Neural cell (in vitro differentiated cells): ENCODE results near the gene KLHL9. TPM values are rescaled to one million over a fixed set of nuclear protein-coding genes. Genes with fewer than 3 reads are reported as not detected.

Source experiments
- H2AFZ ChIP-seq: fragments of 200-600, 300-800 bp; sonication (generic), shearing (Covaris generic); 2 replicates; pipeline ENCODE4 v1.6.0; 2014; ENCODE audit warnings: low read depth, mild to moderate bottlenecking, antibody characterized with exemption, low read length, moderate library complexity
- H3F3A ChIP-seq: fragments of 200-600 bp; shearing (Covaris generic); 2 replicates; pipeline ENCODE4 v1.6.1; 2016; ENCODE audit warnings: mild to moderate bottlenecking, moderate library complexity, mixed read lengths, antibody characterized with exemption, low read length; ENCODE audit not compliant: insufficient read depth, poor library complexity, severe bottlenecking
- H3K27ac ChIP-seq: fragments of 200-600, 300-800 bp; sonication (generic), shearing (Covaris generic); 2 replicates; pipeline ENCODE4 v1.5.1; 2014; ENCODE audit warnings: mild to moderate bottlenecking, low read length, moderate library complexity
- H3K27me3 ChIP-seq: fragments of 300-800, 200-600 bp; sonication (generic), shearing (Covaris generic); 2 replicates; pipeline ENCODE4 v1.6.0; 2014; ENCODE audit warnings: mild to moderate bottlenecking, low read depth, low read length, moderate library complexity; ENCODE audit not compliant: insufficient read depth
- H3K36me3 ChIP-seq: fragments of 300-800, 200-600 bp; sonication (generic), shearing (Covaris generic); 2 replicates; pipeline ENCODE4 v1.5.1; 2014; ENCODE audit warnings: mild to moderate bottlenecking, antibody characterized with exemption, low read length, moderate library complexity; ENCODE audit not compliant: insufficient read depth
- H3K4me2 ChIP-seq: fragments of 300-800, 200-600 bp; sonication (generic), shearing (Covaris generic); 2 replicates; pipeline ENCODE4 v1.6.0; 2014; ENCODE audit warnings: mild to moderate bottlenecking, low read length
- H3K4me3 ChIP-seq: fragments of 300-800, 200-600 bp; sonication (generic), shearing (Covaris generic); 2 replicates; pipeline ENCODE4 v1.5.1; 2014; ENCODE audit warnings: mild to moderate bottlenecking, low read length, moderate library complexity
- H3K79me2 ChIP-seq: fragments of 200-600 bp; shearing (Covaris generic); replicated peaks from 2 replicates; pipeline ENCODE4 v1.6.0; 2014; ENCODE audit warnings: mild to moderate bottlenecking, low read length, moderate library complexity; ENCODE audit not compliant: insufficient read depth
- H3K9ac ChIP-seq: fragments of 300-800, 200-600 bp; sonication (generic), shearing (Covaris generic); 2 replicates; pipeline ENCODE4 v1.6.1; 2016; ENCODE audit warnings: mild to moderate bottlenecking, low read length, mixed read lengths
- H3K9me2 ChIP-seq: fragments of 200-600 bp; shearing (Covaris generic); 2 replicates; pipeline ENCODE4 v1.6.1; 2016; ENCODE audit warnings: mild to moderate bottlenecking, low read length, mixed read lengths; ENCODE audit not compliant: insufficient read depth
- H3K9me3 ChIP-seq: fragments of 200-600, 300-800 bp; sonication (generic), shearing (Covaris generic); 2 replicates; pipeline ENCODE4 v1.6.1; 2016; ENCODE audit warnings: mild to moderate bottlenecking, mixed run types, low read length, moderate library complexity, mixed read lengths
- H4K20me1 ChIP-seq: fragments of 200-600 bp; shearing (Covaris generic); 2 replicates; pipeline ENCODE4 v1.6.1; 2016; ENCODE audit warnings: mild to moderate bottlenecking, mixed run types; ENCODE audit not compliant: insufficient read depth
- EP300 ChIP-seq: fragments of 450-650 bp; conservative IDR thresholded peaks from 2 replicates; pipeline ENCODE4 v1.6.1; 2014; ENCODE audit warnings: antibody characterized with exemption, mild to moderate bottlenecking, moderate library complexity; ENCODE audit not compliant: poor library complexity, severe bottlenecking
- EZH2 ChIP-seq: fragments of 200-600, 300-800 bp; shearing (Covaris generic), sonication (generic); IDR thresholded peaks from 2 replicates; pipeline ENCODE4 v1.6.1; 2014; ENCODE audit warnings: antibody characterized with exemption, low read length, borderline replicate concordance, mild to moderate bottlenecking; ENCODE audit not compliant: insufficient read depth, poor library complexity, severe bottlenecking
- MXI1 ChIP-seq: fragments of 450-650 bp; conservative IDR thresholded peaks from 2 replicates; pipeline ENCODE4 v1.6.1; 2014; ENCODE audit warnings: antibody characterized with exemption, mild to moderate bottlenecking; ENCODE audit not compliant: poor library complexity, severe bottlenecking
- POLR2AphosphoS5 ChIP-seq: IDR thresholded peaks from 2 replicates; pipeline ENCODE4 v1.6.1; 2012
- RAD21 ChIP-seq: fragments of 450-650 bp; conservative IDR thresholded peaks from 2 replicates; pipeline ENCODE4 v1.6.1; 2014; ENCODE audit warnings: antibody characterized with exemption, mild to moderate bottlenecking, moderate library complexity
- SMC3 ChIP-seq: fragments of 450-650 bp; conservative IDR thresholded peaks from 2 replicates; pipeline ENCODE4 v1.6.1; 2014; ENCODE audit warnings: antibody characterized with exemption, mild to moderate bottlenecking, moderate library complexity; ENCODE audit not compliant: poor library complexity
- TAF1 ChIP-seq: IDR thresholded peaks from 2 replicates; pipeline ENCODE4 v1.6.1; 2012; ENCODE audit warnings: low read depth
- polyA plus RNA-seq: library from polyadenylated mRNA; depleted of rRNA; stranded (reverse); fragments of >200 nt; gene quantifications from 2 replicates; pipeline ENCODE4 v1.2.3, GENCODE V29; 2014
- TF ChIP-seq, protein P1 (sequence below): IDR thresholded peaks from 2 replicates; pipeline ENCODE4 v1.6.1; 2012; ENCODE audit warnings: borderline replicate concordance
- TF ChIP-seq, protein P2 (sequence below): fragments of 450-650 bp; IDR thresholded peaks from 2 replicates; pipeline ENCODE4 v1.5.1; 2014; ENCODE audit warnings: antibody characterized with exemption, mild to moderate bottlenecking, moderate library complexity; ENCODE audit not compliant: poor library complexity, severe bottlenecking

Gene KLHL9
- polyA plus RNA-seq, 1 donor from 2014 or later: 40.9 TPM

DNA sequence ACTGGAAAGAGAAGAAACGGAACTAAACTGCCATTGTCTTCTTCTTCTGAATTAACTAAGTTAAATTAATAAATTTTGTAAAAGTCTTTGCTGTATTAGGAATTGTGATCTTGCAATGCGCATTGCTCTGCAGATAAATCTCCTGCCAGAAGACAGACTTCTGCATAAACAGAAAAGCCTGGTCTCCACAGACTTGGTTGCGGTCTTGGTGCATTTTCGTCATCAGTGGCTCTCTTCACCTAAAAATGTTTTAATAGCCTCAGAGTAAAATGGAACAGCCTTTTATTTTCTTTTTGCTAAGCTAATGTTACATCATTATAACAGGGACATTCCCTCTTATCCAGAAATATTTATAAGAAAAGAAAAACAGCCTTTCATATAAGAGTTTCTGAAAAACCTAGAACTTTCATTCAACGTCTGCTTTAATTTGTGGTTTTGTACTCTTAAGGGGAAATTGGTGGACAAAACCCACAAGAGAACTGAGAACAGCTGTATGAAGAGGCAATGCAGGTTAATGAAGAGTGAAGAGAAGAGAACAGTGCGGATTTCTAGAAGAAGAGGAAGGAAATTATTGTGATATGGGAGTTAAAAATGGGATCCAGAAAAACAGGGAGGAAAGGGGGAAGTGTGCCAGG is 40.2 kb downstream of the KLHL9 start:
- no peak for TF ChIP-seq EZH2
- no peak for TF ChIP-seq TAF1
- TF ChIP-seq, protein P1, sequence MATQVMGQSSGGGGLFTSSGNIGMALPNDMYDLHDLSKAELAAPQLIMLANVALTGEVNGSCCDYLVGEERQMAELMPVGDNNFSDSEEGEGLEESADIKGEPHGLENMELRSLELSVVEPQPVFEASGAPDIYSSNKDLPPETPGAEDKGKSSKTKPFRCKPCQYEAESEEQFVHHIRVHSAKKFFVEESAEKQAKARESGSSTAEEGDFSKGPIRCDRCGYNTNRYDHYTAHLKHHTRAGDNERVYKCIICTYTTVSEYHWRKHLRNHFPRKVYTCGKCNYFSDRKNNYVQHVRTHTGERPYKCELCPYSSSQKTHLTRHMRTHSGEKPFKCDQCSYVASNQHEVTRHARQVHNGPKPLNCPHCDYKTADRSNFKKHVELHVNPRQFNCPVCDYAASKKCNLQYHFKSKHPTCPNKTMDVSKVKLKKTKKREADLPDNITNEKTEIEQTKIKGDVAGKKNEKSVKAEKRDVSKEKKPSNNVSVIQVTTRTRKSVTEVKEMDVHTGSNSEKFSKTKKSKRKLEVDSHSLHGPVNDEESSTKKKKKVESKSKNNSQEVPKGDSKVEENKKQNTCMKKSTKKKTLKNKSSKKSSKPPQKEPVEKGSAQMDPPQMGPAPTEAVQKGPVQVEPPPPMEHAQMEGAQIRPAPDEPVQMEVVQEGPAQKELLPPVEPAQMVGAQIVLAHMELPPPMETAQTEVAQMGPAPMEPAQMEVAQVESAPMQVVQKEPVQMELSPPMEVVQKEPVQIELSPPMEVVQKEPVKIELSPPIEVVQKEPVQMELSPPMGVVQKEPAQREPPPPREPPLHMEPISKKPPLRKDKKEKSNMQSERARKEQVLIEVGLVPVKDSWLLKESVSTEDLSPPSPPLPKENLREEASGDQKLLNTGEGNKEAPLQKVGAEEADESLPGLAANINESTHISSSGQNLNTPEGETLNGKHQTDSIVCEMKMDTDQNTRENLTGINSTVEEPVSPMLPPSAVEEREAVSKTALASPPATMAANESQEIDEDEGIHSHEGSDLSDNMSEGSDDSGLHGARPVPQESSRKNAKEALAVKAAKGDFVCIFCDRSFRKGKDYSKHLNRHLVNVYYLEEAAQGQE: no peak
- TF ChIP-seq EP300: no peak
- TF ChIP-seq, protein P2, sequence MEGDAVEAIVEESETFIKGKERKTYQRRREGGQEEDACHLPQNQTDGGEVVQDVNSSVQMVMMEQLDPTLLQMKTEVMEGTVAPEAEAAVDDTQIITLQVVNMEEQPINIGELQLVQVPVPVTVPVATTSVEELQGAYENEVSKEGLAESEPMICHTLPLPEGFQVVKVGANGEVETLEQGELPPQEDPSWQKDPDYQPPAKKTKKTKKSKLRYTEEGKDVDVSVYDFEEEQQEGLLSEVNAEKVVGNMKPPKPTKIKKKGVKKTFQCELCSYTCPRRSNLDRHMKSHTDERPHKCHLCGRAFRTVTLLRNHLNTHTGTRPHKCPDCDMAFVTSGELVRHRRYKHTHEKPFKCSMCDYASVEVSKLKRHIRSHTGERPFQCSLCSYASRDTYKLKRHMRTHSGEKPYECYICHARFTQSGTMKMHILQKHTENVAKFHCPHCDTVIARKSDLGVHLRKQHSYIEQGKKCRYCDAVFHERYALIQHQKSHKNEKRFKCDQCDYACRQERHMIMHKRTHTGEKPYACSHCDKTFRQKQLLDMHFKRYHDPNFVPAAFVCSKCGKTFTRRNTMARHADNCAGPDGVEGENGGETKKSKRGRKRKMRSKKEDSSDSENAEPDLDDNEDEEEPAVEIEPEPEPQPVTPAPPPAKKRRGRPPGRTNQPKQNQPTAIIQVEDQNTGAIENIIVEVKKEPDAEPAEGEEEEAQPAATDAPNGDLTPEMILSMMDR: no peak
- TF ChIP-seq SMC3: no peak
- TF ChIP-seq MXI1: no peak
- TF ChIP-seq RAD21: no peak
- no peak for TF ChIP-seq POLR2AphosphoS5
- Histone ChIP-seq H3K9ac (no peak overlapping the region), H3K4me3 (no peak overlapping the region), H2AFZ (no peak overlapping the region), H3K9me3 (no peaks in the 10 kb centered on the region), H3K27me3 (no peaks in the 10 kb centered on the region), H3K4me2 (no peak overlapping the region), H4K20me1 (no peaks in the 10 kb centered on the region), H3K9me2 (no peaks in the 10 kb centered on the region), H3K27ac (no peak overlapping the region), H3K79me2 (no peaks in the 10 kb centered on the region), H3F3A (no peaks in the 10 kb centered on the region), H3K36me3 (no peaks in the 10 kb centered on the region)

- H3K9me3 ChIP-seq: no peaks in the 10 kb centered on the region
- no peak overlapping the region for H3K4me3 ChIP-seq
- no peaks in the 10 kb centered on the region for H3F3A ChIP-seq
- H4K20me1 ChIP-seq: no peaks in the 10 kb centered on the region
- no peaks in the 10 kb centered on the region for H3K36me3 ChIP-seq
- no peaks in the 10 kb centered on the region for H3K9me2 ChIP-seq
- no peak overlapping the region for H3K27ac ChIP-seq
- no peaks in the 10 kb centered on the region for H3K27me3 ChIP-seq
- H3K4me2 ChIP-seq: no peak overlapping the region
- no peak overlapping the region for H3K9ac ChIP-seq
- H2AFZ ChIP-seq: no peak overlapping the region
- H3K79me2 ChIP-seq: no peaks in the 10 kb centered on the region
- TF ChIP-seq EP300: no peak
- no peak for TF ChIP-seq EZH2
- TF ChIP-seq, protein P2: no peak
- no peak for TF ChIP-seq SMC3
- TF ChIP-seq MXI1: no peak
These were observed 40.8 kb downstream of the KLHL9 start for GRCh38 chr9:21294364-21294774.
